Pancreas (tissue), 10 donors: ENCODE results near the gene DNAH7. TPM values are rescaled to one million over a fixed set of nuclear protein-coding genes. Genes with fewer than 3 reads are reported as not detected.

Experiments
- ATAC-seq, 4 donors: fragments of 200-7000 bp; cut with Tn5 transposase; one replicate each; pipeline versions ENCODE4 v1.8.0 to v1.9.1; 2020; ENCODE audit warnings: mild to moderate bottlenecking in 4 of 4, moderate library complexity in 4 of 4
- DNase-seq, 6 donors: peaks; one replicate each; pipeline ENCODE4 v3.0.0-alpha.2; 2020
- FAIRE-seq: peaks from 2 replicates; lab custom pipeline; 2012; peaks lifted over from hg19 to GRCh38; lab: Jason Lieb, UNC
- H3K27ac ChIP-seq, 4 donors: fragments of 200-600 bp; sonication (generic); 1 replicate in 3 of 4; 2 replicates in 1 of 4; pipeline versions ENCODE4 v1.5.0 to v1.8.0; 2020
- H3K27me3 ChIP-seq, 4 donors: fragments of 200-600 bp; one replicate each; pipeline ENCODE4 v1.8.0; 2021
- H3K36me3 ChIP-seq, 3 donors: fragments of 200-600 bp; sonication (generic) in 1 of 3; one replicate each; pipeline versions ENCODE4 v1.5.0 to v1.8.0; 2020 to 2021
- H3K4me1 ChIP-seq, 3 donors: fragments of 200-600 bp; one replicate each; pipeline ENCODE4 v1.8.0; 2021
- H3K4me3 ChIP-seq, 4 donors: fragments of 200-600 bp; sonication (generic) in 2 of 4; one replicate each; pipeline versions ENCODE4 v1.5.0 to v1.8.0; 2020 to 2021
- H3K9me3 ChIP-seq, 4 donors: fragments of 200-600 bp; one replicate each; pipeline ENCODE4 v1.8.0; 2021
- CTCF ChIP-seq, 4 donors: fragments of 200-600 bp; sonication (generic) in 3 of 4; IDR thresholded peaks; one replicate each; pipeline versions ENCODE4 v1.5.0 to v1.8.0; 2021; ENCODE audit warnings: antibody characterized with exemption in 4 of 4
- WGBS, 2 donors: extraction: QIAGEN DNeasy Blood & Tissue Kit; methylation state at CpG; one replicate each; pipeline ENCODE4 v1.1.7; 2013; 5-methylcytosine and 5-hydroxymethylcytosine counted together
- intact Hi-C, 3 donors: fragments of 100-400 bp; cut with DNase I; formaldehyde crosslinking; loops; one replicate each; pipeline versions ENCODE4 v1.11.1 to v1.14.2; 2022
- polyA plus RNA-seq, 2 donors: library from polyadenylated mRNA; stranded (reverse); fragments of 200-250 nt; gene quantifications; one replicate each; pipeline ENCODE4 v1.2.3, GENCODE V29; 2013
- total RNA-seq, 6 donors: library from RNA; stranded (reverse); fragmentation: NEBNext Ultra II Directional in 4 of 6; extraction: Animal tissue kit (Norgen Biotek cat#: 25700) in 4 of 6; gene quantifications; one replicate each; pipeline versions ENCODE4 v1.2.1 to v1.2.4, GENCODE V29; 2021 to 2023
- donor health status: healthy with polysubstance abuse.
- donor health status: DM: no; HTN: no; CAD: no; lungs with moderate emphysema.
- donor health status: DM: no; HTN: no; CAD: no.
- donor health status: control.
- donor health status: control.
- donor health status: Bipolar disorder and iron deficiency.
- donor health status: DM: yes; HTN: yes; CAD: no.
- donor health status: DM: no; HTN: no; CAD: no.
- donor health status: DM: no; HTN: no; CAD: no.
- donor health status: DM: yes; HTN: yes; CAD: no.

Gene DNAH7
- total and polyA plus RNA-seq, 8 donors: 1.6 to 7.0 (median 3.9) TPM

GRCh38 chr2:195821566-195821932 lies 247.1 kb downstream of the DNAH7 start:
- H3K27me3 ChIP-seq: no peaks in the 10 kb centered on the region
- no peak for TF ChIP-seq CTCF (IDR thresholded peaks at IDR 0.05)
- 80 to 84% methylated on average over 5 of the region's 5 CpGs for WGBS, 2 donors
- DNase-seq (no peak), FAIRE-seq (no peak), ATAC-seq (no peak)
- H3K9me3 ChIP-seq: no peaks in the 10 kb centered on the region
- H3K4me1 ChIP-seq: no peaks in the 10 kb centered on the region
- intact Hi-C loops: no loop called here
- no peak overlapping the region for H3K4me3 ChIP-seq
- H3K27ac ChIP-seq: no peak overlapping the region
- no peaks in the 10 kb centered on the region for H3K36me3 ChIP-seq

GRCh38 chr2:195820867-195821565 lies 247.6 kb downstream of the DNAH7 start:
- FAIRE-seq (no peak), DNase-seq (no peak), ATAC-seq (no peak)
- intact Hi-C loops: no loop called here
- Histone ChIP-seq H3K27me3 (no peaks in the 10 kb centered on the region), H3K4me3 (no peak overlapping the region), H3K27ac (no peak overlapping the region), H3K4me1 (no peaks in the 10 kb centered on the region), H3K9me3 (no peaks in the 10 kb centered on the region), H3K36me3 (no peaks in the 10 kb centered on the region)
- WGBS, 2 donors: 91 to 93% methylated on average over 3 of the region's 3 CpGs
- TF ChIP-seq CTCF (IDR thresholded peaks at IDR 0.05): no peak

GRCh38 chr2:195820373-195820772 lies 248.3 kb downstream of the DNAH7 start:
- H3K4me3 ChIP-seq: no peak overlapping the region
- DNase-seq: no peak
- H3K9me3 ChIP-seq: no peaks in the 10 kb centered on the region
- intact Hi-C loops: no loop called here
- 91 to 94% methylated on average over 3 of the region's 3 CpGs for WGBS, 2 donors
- no peak overlapping the region for H3K27ac ChIP-seq
- H3K36me3 ChIP-seq: no peaks in the 10 kb centered on the region
- TF ChIP-seq CTCF (IDR thresholded peaks at IDR 0.05): no peak
- H3K4me1 ChIP-seq: no peaks in the 10 kb centered on the region
- no peak for ATAC-seq
- H3K27me3 ChIP-seq: no peaks in the 10 kb centered on the region
- no peak for FAIRE-seq

- Histone ChIP-seq H3K9me3 (no peaks in the 10 kb centered on the region), H3K4me3 (no peak overlapping the region), H3K27me3 (no peaks in the 10 kb centered on the region), H3K4me1 (no peaks in the 10 kb centered on the region), H3K36me3 (no peaks in the 10 kb centered on the region), H3K27ac (no peak overlapping the region)
- FAIRE-seq (no peak), DNase-seq (no peak), ATAC-seq (no peak)
- WGBS, 2 donors: 58 to 79% methylated on average over 1 of the region's 1 CpG
- TF ChIP-seq CTCF (IDR thresholded peaks at IDR 0.05): no peak
- intact Hi-C loops: no loop called here
Observed at GRCh38 chr2:195819276-195819675, 249.4 kb downstream of the DNAH7 start.

GRCh38 chr2:195818526-195818925 lies 250.1 kb downstream of the DNAH7 start:
- no peak overlapping the region for H3K27ac ChIP-seq
- H3K9me3 ChIP-seq: no peaks in the 10 kb centered on the region
- intact Hi-C loops: no loop called here
- no peaks in the 10 kb centered on the region for H3K27me3 ChIP-seq
- WGBS, 2 donors: 77 to 81% methylated on average over 3 of the region's 3 CpGs
- FAIRE-seq (no peak), ATAC-seq (no peak), DNase-seq (no peak)
- no peaks in the 10 kb centered on the region for H3K36me3 ChIP-seq
- TF ChIP-seq CTCF (IDR thresholded peaks at IDR 0.05): no peak
- H3K4me3 ChIP-seq: no peak overlapping the region
- no peaks in the 10 kb centered on the region for H3K4me1 ChIP-seq
